Stomach (tissue), 4 donors: Measurements from ENCODE around the gene CRKL.

Experiments used
- POLR2AphosphoS5 ChIP-seq, 3 donors: sonication (generic); formaldehyde crosslinking; IDR thresholded peaks; one replicate each; pipeline ENCODE4 v1.6.1; 2016; ENCODE audit warnings: antibody characterized with exemption in 3 of 3
- TF ChIP-seq, protein P1 (sequence below), 7 experiments: fragments of 450-650 bp in 4 of 7; fragments of 200-600 bp in 3 of 7; sonication (generic) in 3 of 7; IDR thresholded peaks; one replicate each; pipeline ENCODE4 v1.5.1; 2016 to 2019; ENCODE audit warnings: antibody characterized with exemption in 7 of 7, control low read depth in 2 of 7, mild to moderate bottlenecking in 1 of 7

DNA sequence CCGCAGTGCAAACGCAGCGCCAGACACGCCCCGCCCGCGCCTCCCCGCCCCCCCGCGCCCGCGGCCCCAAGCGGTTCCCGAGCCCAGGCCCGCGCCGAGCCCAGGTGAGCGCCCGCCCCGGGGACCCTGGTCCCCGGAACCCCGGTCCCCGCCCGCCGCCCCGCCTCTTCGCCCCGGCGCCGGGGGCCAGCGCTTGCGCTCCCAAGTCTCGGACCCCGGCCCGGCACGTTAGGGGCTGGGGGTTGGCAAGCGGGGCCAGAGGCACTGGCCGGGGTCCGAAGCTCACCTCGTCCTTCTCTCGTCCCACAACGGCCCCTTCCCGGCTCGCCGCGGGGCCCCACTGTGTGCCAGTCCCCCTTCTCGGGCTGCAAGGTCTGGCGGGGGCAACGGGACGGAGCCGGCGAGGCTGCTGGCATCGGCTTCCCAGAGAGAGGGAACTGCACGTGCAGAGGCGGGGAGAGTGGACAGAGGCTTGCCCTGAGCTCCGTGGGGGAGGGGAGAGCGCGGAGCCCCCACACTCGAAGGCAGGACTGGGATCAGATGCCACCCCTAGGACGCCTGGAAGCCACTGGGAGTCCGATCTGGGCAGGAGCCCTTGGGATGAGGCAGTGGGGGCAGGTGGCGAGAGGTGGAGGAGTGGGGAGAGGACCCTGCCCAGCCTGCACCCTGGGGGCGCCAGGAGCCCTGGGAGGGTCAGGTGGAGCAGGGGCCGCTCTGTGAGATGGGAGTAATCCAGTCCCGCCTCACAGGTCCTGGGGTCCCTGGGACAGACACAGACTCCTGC lies 48.1 kb downstream of the CRKL start:
- TF ChIP-seq, protein P1, sequence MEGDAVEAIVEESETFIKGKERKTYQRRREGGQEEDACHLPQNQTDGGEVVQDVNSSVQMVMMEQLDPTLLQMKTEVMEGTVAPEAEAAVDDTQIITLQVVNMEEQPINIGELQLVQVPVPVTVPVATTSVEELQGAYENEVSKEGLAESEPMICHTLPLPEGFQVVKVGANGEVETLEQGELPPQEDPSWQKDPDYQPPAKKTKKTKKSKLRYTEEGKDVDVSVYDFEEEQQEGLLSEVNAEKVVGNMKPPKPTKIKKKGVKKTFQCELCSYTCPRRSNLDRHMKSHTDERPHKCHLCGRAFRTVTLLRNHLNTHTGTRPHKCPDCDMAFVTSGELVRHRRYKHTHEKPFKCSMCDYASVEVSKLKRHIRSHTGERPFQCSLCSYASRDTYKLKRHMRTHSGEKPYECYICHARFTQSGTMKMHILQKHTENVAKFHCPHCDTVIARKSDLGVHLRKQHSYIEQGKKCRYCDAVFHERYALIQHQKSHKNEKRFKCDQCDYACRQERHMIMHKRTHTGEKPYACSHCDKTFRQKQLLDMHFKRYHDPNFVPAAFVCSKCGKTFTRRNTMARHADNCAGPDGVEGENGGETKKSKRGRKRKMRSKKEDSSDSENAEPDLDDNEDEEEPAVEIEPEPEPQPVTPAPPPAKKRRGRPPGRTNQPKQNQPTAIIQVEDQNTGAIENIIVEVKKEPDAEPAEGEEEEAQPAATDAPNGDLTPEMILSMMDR (IDR thresholded peaks at IDR 0.05): no peak
- no peak for TF ChIP-seq POLR2AphosphoS5 (IDR thresholded peaks at IDR 0.05)
